ENCODE data around the gene KCTD5.
A peak's percentile ranks its signal among the peaks of the same experiment; 100 is the strongest.
"Not testable (repeated sequence)": the region's sequence is repeated elsewhere in the genome, so short reads cannot be mapped to it uniquely, and the experiment has no call there.

The KCTD5 gene

DNA sequence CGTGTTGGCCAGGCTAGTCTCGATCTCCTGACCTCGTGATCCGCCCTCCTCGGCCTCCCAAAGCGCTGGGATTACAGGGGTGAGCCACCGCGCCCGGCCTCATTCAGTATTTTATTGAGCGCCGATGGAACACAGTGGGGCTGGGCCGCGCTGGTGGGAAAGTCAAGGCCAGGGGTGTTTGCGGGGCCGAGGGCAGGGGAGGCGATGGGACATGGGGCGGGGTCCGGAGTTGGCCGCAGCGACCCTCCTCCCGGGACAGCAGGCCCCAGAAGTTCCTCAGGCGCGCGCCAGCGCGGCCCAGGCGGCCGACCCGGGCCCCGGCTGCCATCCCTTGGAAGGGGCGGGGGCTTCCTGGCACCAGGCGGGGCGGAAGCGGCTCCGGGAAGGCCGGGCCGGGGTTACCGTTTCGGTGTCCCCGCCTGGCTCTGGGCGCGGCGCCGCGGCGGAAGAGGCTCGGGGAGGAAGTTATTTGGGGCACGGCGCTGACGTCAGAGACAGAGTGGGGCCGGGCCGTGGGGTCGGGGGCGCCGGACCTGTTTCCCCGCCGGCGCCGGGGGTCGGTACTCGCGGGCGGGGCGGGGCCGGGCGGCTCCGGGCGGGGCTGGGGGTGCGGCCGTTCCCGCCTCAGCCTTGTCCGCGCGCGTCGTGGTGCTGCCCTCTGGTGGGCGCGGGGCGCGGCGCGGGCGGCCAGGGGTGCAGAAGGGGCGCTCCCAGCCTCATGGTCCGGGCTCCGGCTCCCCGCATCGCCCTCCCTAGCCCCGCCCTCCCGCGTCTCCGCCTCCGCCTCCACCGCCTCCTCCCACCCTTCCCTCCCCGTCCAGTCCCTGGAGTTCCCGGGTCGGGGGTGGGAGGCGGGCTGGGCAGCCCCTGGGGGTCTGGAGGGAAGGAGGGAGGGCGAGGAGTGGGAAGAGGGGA, 38.7 kb downstream of the KCTD5 start:
- no peaks in the 10 kb centered on the region for H3K9me3 ChIP-seq (ENCODE audit: control insufficient read depth, insufficient read depth, low read depth, low read length)
- H3K9ac ChIP-seq (ENCODE audit: low read length): peak overlapping the region; percentile 64
- H3K36me3 ChIP-seq (ENCODE audit: control insufficient read depth, insufficient read depth, low read length): no peaks in the 10 kb centered on the region
- peaks cover 4% of the 10 kb centered on the region for H3K4me1 ChIP-seq (ENCODE audit: control insufficient read depth, insufficient read depth, low read length)
- H3K27ac ChIP-seq (ENCODE audit: low read depth, low read length): no peak overlapping the region
- H3K27me3 ChIP-seq (ENCODE audit: control insufficient read depth, insufficient read depth, low read length): peaks cover 4% of the 10 kb centered on the region; the same call in 1 of the 2 replicates
- H3K4me3 ChIP-seq (ENCODE audit: low read depth, low read length): peak overlapping the region; percentile 65

DNA sequence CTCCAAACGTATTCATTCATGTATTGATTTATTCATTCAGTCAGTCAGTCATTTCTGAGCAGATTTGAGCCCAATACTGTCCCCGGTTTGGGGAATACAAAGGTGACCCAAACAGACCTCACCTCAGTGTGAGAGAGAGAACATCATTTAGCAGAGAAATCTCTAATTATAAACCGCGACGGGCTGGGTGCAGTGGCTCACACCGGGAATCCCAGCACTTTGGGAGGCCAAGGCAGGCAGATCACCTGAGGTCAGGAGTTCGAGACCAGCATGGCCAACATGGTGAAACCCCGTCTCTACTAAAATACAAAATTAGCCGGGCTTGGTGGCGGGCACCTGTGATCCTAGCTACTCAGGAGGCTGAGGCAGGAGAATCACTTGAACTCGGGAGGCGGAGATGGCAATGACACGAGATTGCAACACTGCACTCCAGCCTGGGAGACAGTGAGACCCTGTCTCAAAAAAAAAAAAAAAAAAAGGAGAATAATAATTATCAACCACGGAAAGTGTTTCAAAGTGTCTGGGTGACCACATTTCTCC, 39.4 kb downstream of the KCTD5 start:
- not testable (repeated sequence) for H3K27me3 ChIP-seq (ENCODE audit: control insufficient read depth, insufficient read depth, low read length); H3K4me1 ChIP-seq (ENCODE audit: control insufficient read depth, insufficient read depth, low read length); H3K9ac ChIP-seq (ENCODE audit: low read length); H3K27ac ChIP-seq (ENCODE audit: low read depth, low read length); H3K36me3 ChIP-seq (ENCODE audit: control insufficient read depth, insufficient read depth, low read length); H3K9me3 ChIP-seq (ENCODE audit: control insufficient read depth, insufficient read depth, low read depth, low read length)
- peak overlapping the region; percentile 52 for H3K4me3 ChIP-seq (ENCODE audit: low read depth, low read length)

DNA sequence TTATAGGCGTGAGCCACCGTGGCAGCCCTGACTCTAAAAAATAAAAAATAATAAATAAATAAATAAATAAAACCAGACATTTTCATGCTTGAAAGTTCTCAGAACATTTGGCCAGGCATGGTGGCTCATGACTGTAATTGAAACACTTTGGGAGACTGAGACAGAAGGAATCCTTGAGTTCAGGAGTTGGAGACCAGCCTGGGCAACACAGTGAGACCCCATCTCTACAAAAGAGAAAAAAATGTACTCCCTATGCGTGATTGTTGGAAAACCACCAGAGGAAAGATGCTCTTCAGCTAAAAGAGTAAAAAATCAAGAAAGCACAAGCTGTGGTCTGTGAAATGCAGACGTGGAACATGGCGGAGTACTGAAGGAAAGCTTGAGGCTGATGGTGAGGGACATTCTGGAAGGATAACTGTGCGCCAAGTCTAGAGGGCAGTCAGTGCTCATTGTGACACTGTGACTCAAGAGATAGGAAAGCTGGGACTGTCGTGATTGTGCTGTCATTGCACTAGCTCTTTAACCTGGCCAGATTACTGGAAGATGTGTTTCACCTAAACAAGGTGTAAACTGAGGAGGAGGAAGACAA, 41.9 kb downstream of the KCTD5 start:
- H3K9ac ChIP-seq (ENCODE audit: low read length): no peak overlapping the region
- peaks cover 3% of the 10 kb centered on the region for H3K4me1 ChIP-seq (ENCODE audit: control insufficient read depth, insufficient read depth, low read length)
- no peaks in the 10 kb centered on the region for H3K27me3 ChIP-seq (ENCODE audit: control insufficient read depth, insufficient read depth, low read length)
- H3K36me3 ChIP-seq (ENCODE audit: control insufficient read depth, insufficient read depth, low read length): no peaks in the 10 kb centered on the region
- no peak overlapping the region for H3K4me3 ChIP-seq (ENCODE audit: low read depth, low read length)
- no peaks in the 10 kb centered on the region for H3K9me3 ChIP-seq (ENCODE audit: control insufficient read depth, insufficient read depth, low read depth, low read length)
- H3K27ac ChIP-seq (ENCODE audit: low read depth, low read length): no peak overlapping the region

DNA sequence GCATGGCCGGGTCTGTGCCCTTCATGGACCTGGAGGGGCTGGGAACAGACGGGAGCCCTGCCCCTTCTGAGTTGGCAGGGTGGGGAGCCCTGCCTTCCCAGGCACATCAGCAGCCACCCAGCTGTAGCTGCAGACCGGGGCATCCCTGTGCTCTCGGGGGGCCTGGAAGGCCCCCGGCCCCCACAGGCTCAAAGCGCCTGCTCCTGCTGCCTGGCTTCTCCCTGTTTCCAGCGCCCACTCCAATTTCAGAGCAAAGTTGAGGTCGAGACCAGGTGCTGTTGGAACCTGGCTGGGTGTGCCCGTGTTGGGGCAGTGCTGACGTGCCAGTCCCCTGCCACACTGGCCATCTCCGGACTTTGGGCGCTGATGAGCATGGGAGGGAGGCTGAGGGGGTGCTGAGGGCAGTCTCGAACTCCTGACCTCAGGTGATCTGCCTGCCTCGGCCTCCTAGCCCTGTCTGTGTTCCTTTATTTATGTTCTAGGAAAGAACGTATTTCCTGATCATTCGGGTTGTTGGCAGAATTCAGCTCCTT, 42.6 kb downstream of the KCTD5 start:
- no peaks in the 10 kb centered on the region for H3K36me3 ChIP-seq (ENCODE audit: control insufficient read depth, insufficient read depth, low read length)
- H3K9me3 ChIP-seq (ENCODE audit: control insufficient read depth, insufficient read depth, low read depth, low read length): no peaks in the 10 kb centered on the region
- no peaks in the 10 kb centered on the region for H3K4me1 ChIP-seq (ENCODE audit: control insufficient read depth, insufficient read depth, low read length)
- H3K4me3 ChIP-seq (ENCODE audit: low read depth, low read length): no peak overlapping the region
- no peak overlapping the region for H3K9ac ChIP-seq (ENCODE audit: low read length)
- H3K27me3 ChIP-seq (ENCODE audit: control insufficient read depth, insufficient read depth, low read length): no peaks in the 10 kb centered on the region
- H3K27ac ChIP-seq (ENCODE audit: low read depth, low read length): no peak overlapping the region

- Histone ChIP-seq H3K9ac (ENCODE audit: low read length) (no peak overlapping the region), H3K4me3 (ENCODE audit: low read depth, low read length) (no peak overlapping the region), H3K9me3 (ENCODE audit: control insufficient read depth, insufficient read depth, low read depth, low read length) (no peaks in the 10 kb centered on the region), H3K27me3 (ENCODE audit: control insufficient read depth, insufficient read depth, low read length) (no peaks in the 10 kb centered on the region), H3K36me3 (ENCODE audit: control insufficient read depth, insufficient read depth, low read length) (no peaks in the 10 kb centered on the region), H3K27ac (ENCODE audit: low read depth, low read length) (no peak overlapping the region), H3K4me1 (ENCODE audit: control insufficient read depth, insufficient read depth, low read length) (no peaks in the 10 kb centered on the region)
Observed at GRCh38 chr16:2726923-2727322, 44.6 kb downstream of the KCTD5 start.

DNA sequence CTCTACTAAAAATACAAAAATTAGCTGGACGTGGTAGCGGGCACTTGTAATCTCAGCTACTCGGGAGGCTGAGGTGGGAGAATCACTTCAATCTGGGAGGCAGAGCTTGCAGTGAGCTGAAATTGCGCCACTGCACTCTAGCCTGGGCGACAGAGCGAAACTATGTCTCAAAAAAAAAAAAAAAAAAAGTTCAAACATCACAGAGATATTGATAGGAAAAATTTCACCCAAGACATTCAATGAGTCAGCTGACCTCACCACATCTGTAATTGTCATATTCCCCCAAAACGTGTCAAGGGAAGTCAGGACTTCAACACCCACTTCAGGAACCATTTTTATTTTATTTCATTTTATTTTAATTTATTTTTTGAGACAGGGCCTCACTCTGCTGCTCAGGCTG, 45.7 kb downstream of the KCTD5 start:
- H3K9me3 ChIP-seq (ENCODE audit: control insufficient read depth, insufficient read depth, low read depth, low read length): no peaks in the 10 kb centered on the region
- H3K27ac ChIP-seq (ENCODE audit: low read depth, low read length): no peak overlapping the region
- no peaks in the 10 kb centered on the region for H3K36me3 ChIP-seq (ENCODE audit: control insufficient read depth, insufficient read depth, low read length)
- H3K4me1 ChIP-seq (ENCODE audit: control insufficient read depth, insufficient read depth, low read length): no peaks in the 10 kb centered on the region
- H3K9ac ChIP-seq (ENCODE audit: low read length): no peak overlapping the region
- no peak overlapping the region for H3K4me3 ChIP-seq (ENCODE audit: low read depth, low read length)
- H3K27me3 ChIP-seq (ENCODE audit: control insufficient read depth, insufficient read depth, low read length): no peaks in the 10 kb centered on the region

- no peaks in the 10 kb centered on the region for H3K27me3 ChIP-seq (ENCODE audit: control insufficient read depth, insufficient read depth, low read length)
- no peak overlapping the region for H3K27ac ChIP-seq (ENCODE audit: low read depth, low read length)
- no peak overlapping the region for H3K4me3 ChIP-seq (ENCODE audit: low read depth, low read length)
- no peak overlapping the region for H3K9ac ChIP-seq (ENCODE audit: low read length)
- no peaks in the 10 kb centered on the region for H3K36me3 ChIP-seq (ENCODE audit: control insufficient read depth, insufficient read depth, low read length)
- peaks cover 13% of the 10 kb centered on the region for H3K4me1 ChIP-seq (ENCODE audit: control insufficient read depth, insufficient read depth, low read length)
- H3K9me3 ChIP-seq (ENCODE audit: control insufficient read depth, insufficient read depth, low read depth, low read length): no peaks in the 10 kb centered on the region
Observed at GRCh38 chr16:2734844-2735515, 52.7 kb downstream of the KCTD5 start.

DNA sequence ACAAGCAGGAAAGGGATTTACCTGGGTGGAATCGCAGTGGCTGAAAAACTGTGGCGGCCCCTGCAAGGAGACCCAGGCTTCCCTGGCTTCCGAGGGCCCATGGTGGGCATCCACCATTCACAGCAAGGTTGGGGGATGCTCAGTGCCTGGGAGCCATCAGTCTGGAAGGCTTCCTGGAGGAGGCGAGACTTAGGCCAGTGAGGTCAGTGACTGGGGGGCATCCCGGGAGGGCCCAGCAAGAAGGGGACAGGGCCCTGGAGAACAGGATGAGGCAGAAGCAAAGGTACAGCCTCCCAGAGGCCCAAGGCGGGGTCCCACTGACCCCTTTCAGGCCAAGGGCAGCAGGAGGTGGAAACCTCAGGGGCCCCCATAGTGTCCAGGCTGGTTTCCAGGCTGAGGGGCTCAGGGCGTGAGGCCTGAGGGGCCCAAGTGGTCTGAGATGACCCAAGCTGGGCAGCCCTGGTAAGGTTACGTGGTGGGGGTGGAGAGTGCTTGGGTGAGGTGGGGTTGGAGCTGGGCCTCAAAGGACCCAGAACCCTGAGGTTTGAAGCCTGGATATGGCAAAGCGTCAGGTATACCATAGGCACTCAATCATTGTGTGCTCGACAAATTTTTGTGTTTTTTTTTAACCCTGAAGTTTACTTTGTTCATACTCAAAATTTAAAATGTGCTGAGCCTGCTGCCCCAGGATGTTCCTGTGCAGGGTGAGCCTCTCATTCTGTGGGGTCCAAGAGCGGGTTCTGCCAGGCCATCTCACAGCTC, 54.3 kb downstream of the KCTD5 start:
- no peak overlapping the region for H3K27ac ChIP-seq (ENCODE audit: low read depth, low read length)
- H3K36me3 ChIP-seq (ENCODE audit: control insufficient read depth, insufficient read depth, low read length): no peaks in the 10 kb centered on the region
- H3K9me3 ChIP-seq (ENCODE audit: control insufficient read depth, insufficient read depth, low read depth, low read length): no peaks in the 10 kb centered on the region
- peaks cover 18% of the 10 kb centered on the region for H3K4me1 ChIP-seq (ENCODE audit: control insufficient read depth, insufficient read depth, low read length)
- H3K27me3 ChIP-seq (ENCODE audit: control insufficient read depth, insufficient read depth, low read length): no peaks in the 10 kb centered on the region
- no peak overlapping the region for H3K4me3 ChIP-seq (ENCODE audit: low read depth, low read length)
- H3K9ac ChIP-seq (ENCODE audit: low read length): no peak overlapping the region

DNA sequence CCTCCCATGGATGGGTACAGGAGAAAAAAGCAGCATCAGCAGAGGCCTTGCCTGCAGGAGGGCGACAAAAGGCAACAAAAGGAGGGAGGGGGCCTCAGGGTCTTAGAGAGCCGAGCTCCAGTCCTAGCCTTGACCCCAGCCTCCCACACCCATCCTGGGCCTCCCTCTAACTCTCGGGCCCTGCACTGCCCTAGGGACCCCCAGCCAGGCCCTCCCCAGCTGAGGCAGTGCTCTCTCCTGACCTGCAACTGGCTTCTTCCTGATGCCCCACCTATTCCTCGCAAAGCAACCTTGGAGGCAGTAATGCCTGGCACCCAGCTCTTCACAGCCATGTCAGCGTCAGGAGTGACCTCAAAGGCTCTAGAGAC, 54.9 kb downstream of the KCTD5 start:
- Histone ChIP-seq H3K4me3 (ENCODE audit: low read depth, low read length) (no peak overlapping the region), H3K9ac (ENCODE audit: low read length) (no peak overlapping the region)

GRCh38 chr16:2737895-2738418, 55.6 kb downstream of the KCTD5 start:
- Histone ChIP-seq H3K9ac (ENCODE audit: low read length) (no peak overlapping the region), H3K4me1 (ENCODE audit: control insufficient read depth, insufficient read depth, low read length) (peaks cover 18% of the 10 kb centered on the region), H3K9me3 (ENCODE audit: control insufficient read depth, insufficient read depth, low read depth, low read length) (no peaks in the 10 kb centered on the region), H3K36me3 (ENCODE audit: control insufficient read depth, insufficient read depth, low read length) (no peaks in the 10 kb centered on the region), H3K27ac (ENCODE audit: low read depth, low read length) (no peak overlapping the region), H3K4me3 (ENCODE audit: low read depth, low read length) (no peak overlapping the region), H3K27me3 (ENCODE audit: control insufficient read depth, insufficient read depth, low read length) (no peaks in the 10 kb centered on the region)

More for the DNA sequence above, 54.9 kb downstream of the KCTD5 start:
- peaks cover 18% of the 10 kb centered on the region for H3K4me1 ChIP-seq (ENCODE audit: control insufficient read depth, insufficient read depth, low read length)
- H3K27ac ChIP-seq (ENCODE audit: low read depth, low read length): no peak overlapping the region
- no peaks in the 10 kb centered on the region for H3K36me3 ChIP-seq (ENCODE audit: control insufficient read depth, insufficient read depth, low read length)
- H3K27me3 ChIP-seq (ENCODE audit: control insufficient read depth, insufficient read depth, low read length): no peaks in the 10 kb centered on the region
- no peaks in the 10 kb centered on the region for H3K9me3 ChIP-seq (ENCODE audit: control insufficient read depth, insufficient read depth, low read depth, low read length)

All from HUES6 (cell line).